ENCODE measurements around the gene DLX3. TPM values are rescaled to one million over a fixed set of nuclear protein-coding genes. Genes with fewer than 3 reads are reported as not detected.

The DLX3 gene
- total RNA-seq, 2 donors from 2014 or later: 0.12 TPM; not detected in 1

GRCh38 chr17:49989518-49989880 lies 5.5 kb downstream of the DLX3 start:
- H3K4me3 ChIP-seq: no peak overlapping the region
- H3K36me3 ChIP-seq: no peaks in the 10 kb centered on the region
- no peaks in the 10 kb centered on the region for H3K9me3 ChIP-seq
- no peak overlapping the region for H3K27ac ChIP-seq
- H3K4me1 ChIP-seq: peaks cover 0 to 19% of the 10 kb centered on the region in 2 donors
- DNase-seq (ENCODE audit: low spot score): no peak
- H3K27me3 ChIP-seq: peaks cover 4 to 7% of the 10 kb centered on the region in 2 donors
- TF ChIP-seq CTCF (IDR thresholded peaks at IDR 0.05): no peak

DNA sequence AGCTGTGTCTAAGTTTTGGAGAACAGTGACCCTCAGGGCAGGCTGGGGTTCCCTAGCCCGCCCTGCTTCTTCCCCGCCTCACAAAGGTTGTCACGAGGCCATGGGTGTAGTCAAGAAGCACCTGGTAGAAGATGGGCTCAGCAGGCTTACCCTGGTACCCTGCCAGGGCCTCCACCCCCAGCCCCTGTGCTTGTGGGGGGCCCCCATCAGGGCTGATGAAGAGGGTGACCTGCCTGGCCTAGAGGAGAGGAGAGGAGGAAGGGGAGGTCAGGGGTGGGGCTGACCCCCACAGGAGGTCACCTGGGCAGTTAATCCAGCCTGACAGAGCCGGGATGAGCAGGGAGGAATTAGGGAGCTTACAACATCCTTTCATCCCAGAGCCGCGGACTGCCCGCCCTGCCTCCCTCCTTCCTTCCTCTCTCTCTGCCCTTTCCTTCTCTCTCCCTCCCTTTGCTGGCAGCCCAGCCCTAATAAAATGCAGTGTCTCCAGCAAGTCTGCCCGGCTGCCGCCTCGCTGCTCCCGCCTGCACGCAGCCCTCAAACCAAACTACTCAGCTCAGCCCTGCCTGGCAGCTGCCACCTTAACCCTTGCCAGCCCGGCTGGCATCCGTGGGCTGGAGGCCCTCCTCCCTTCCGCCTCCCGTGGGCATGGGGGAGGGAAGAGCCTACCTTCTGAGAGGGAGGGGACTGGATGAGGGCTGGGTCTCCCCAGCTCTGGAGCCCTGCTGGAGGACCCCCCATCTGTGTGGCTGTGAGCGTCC lies 7.2 kb downstream of the DLX3 start:
- Histone ChIP-seq H3K36me3 (no peaks in the 10 kb centered on the region), H3K9me3 (no peaks in the 10 kb centered on the region), H3K27ac (no peak overlapping the region), H3K27me3 (no peaks in the 10 kb centered on the region), H3K4me3 (no peak overlapping the region), H3K4me1 (peaks cover 0 to 4% of the 10 kb centered on the region in 2 donors)
- DNase-seq (ENCODE audit: low spot score): no peak
- TF ChIP-seq CTCF (IDR thresholded peaks at IDR 0.05): no peak

DNA sequence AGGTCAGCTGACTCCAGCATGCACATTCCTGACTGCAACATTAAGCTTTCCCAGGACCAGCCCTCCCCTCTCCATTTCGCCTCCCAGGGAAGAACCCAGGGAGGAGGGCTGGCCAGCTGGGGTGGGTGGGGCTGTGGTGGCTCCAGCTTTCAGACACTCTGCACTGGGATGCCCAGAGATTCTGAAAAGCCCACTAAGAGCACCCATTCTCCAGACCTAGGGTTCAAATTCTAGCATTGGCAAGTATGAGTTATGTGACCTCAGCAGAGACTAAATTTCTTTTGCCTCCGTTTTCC lies 7.8 kb downstream of the DLX3 start:
- Histone ChIP-seq H3K27me3 (no peaks in the 10 kb centered on the region), H3K9me3 (no peaks in the 10 kb centered on the region), H3K36me3 (no peaks in the 10 kb centered on the region), H3K4me1 (peaks cover 0 to 3% of the 10 kb centered on the region in 2 donors), H3K27ac (no peak overlapping the region), H3K4me3 (no peak overlapping the region)
- DNase-seq (ENCODE audit: low spot score): no peak
- TF ChIP-seq CTCF (IDR thresholded peaks at IDR 0.05): no peak

GRCh38 chr17:49986396-49987289 lies 8.4 kb downstream of the DLX3 start:
- H3K36me3 ChIP-seq: no peaks in the 10 kb centered on the region
- H3K4me3 ChIP-seq: no peak overlapping the region
- DNase-seq (ENCODE audit: low spot score): no peak
- H3K27ac ChIP-seq: no peak overlapping the region
- no peaks in the 10 kb centered on the region for H3K9me3 ChIP-seq
- no peak for TF ChIP-seq CTCF (IDR thresholded peaks at IDR 0.05)
- H3K4me1 ChIP-seq: peaks cover 0 to 3% of the 10 kb centered on the region in 2 donors
- H3K27me3 ChIP-seq: no peaks in the 10 kb centered on the region

DNA sequence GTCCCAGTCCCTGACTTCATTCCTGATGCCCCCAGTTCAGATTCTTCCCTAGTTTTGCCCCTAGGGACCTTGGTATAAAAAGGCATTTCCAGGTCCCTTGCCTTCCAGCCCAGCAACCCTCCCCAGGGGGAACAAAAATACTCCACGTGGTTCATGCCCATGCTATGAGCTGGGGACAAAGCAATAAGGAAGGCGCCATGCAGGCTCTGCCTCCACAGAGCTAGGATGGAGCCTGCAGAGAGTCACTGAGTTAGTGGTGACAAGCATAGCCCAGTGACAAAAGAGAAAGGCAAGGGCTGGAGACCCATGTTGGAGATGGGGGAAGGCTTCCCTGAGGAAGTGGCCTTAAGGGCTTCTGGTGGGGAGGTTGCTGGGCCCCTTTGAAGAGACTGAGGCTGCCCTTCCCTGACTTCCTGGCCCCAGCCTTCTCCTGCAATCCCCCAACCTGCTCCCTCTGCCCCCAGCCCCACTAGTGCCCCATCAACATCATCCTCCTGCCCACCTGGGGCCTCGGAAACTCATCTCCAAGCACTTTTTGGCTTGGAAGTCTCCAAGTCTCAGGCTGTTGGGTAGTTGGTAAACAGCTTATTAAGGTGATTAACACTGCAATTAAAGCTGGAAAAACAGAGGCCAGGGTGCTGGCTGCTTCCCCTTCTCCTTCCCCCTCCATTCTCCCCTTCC lies 9.6 kb downstream of the DLX3 start:
- H3K4me3 ChIP-seq: no peak overlapping the region
- no peaks in the 10 kb centered on the region for H3K9me3 ChIP-seq
- no peak for DNase-seq (ENCODE audit: low spot score)
- no peaks in the 10 kb centered on the region for H3K36me3 ChIP-seq
- H3K27me3 ChIP-seq: no peaks in the 10 kb centered on the region
- H3K4me1 ChIP-seq: peaks cover 0 to 3% of the 10 kb centered on the region in 2 donors
- no peak for TF ChIP-seq CTCF (IDR thresholded peaks at IDR 0.05)
- no peak overlapping the region for H3K27ac ChIP-seq

Measured in right atrium auricular region (tissue), 2 donors.